Stimulated activated CD8-positive, alpha-beta memory T cell treated with anti-CD3 and anti-CD28 coated beads, Interleukin-2, amount 100 ng/mL, for 1 hour (primary cell): Measurements from ENCODE around the gene TP53I13.
A peak's percentile ranks its signal among the peaks of the same experiment; 100 is the strongest.

Source experiments
- DNase-seq, 2 donors: peaks; one replicate each; pipeline ENCODE4 v3.0.0-alpha.2; 2020; ENCODE audit warnings: low read depth in 2 of 2

Gene TP53I13

DNA sequence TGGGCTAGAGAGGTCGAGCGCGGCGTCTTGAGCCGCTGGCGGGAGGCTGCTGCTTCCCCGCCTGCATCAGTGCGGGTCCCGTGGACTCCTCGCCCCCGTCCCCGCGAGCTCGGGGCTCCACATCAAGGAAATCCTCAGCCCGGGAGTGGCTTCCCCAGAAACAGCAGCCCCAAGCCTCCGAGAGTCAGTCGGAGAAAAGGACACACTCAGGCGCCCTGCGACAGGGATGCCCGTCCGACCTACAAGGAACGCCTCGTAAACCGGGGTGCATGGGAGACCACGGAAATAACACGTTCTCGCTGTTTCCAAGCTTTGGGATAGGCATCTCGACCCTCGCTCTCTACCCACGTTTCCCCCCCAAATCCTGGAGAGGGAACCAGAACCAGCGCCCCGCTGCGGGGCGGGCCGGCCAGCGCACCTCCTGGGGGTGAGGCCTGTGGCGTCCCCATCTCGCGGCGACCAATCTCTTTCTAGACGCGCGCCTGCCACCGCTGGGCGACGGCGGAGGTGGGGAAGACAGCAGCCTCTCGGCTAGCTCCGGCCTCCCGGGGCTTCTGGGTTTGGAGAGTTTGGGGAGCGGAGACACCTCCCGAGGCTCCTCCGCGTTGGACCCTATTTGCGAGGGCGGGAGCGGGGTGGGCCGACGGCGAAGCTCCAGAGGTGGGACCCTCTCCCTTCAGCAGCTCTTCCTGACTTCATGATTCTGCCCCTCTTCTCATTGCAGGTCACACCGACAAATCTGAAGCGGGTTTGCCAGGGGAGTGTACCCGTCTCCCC is 759 bp upstream of the TP53I13 start:
- peak in 1 of 2 donors; percentile 56 for DNase-seq

DNA sequence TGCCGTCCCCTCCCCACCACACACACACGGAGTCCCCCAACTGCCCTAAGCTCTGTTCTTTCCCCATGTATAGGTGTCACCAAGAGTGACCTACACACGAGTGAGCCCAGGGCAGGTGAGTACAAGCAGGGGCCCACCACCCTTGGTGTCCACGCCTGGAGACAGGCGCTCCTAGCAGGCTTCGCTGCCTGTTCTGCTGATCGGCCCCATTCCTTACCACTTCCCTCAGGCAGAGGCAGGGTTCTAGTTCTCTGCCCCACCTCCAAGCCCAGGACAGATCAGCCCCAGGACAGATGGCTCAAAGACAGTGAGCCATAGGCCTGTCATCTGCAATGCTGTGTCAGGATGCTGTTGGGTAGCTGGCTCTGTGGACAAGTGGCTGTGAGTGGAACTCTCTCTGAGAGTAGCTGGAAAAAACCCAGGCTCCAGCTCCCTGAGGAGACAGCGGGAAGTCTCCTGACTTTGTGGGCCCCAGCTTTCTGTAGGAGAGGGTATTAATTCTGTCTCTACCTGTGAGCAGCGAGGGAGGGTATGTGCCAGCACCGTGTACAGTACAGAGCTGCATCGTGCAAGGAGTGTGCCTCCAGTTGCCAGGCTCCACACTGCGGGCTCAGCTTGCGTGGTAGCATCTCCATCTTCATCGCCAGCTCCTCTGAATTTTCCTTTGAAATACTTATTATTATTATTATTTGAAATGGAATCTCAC is 897 bp downstream of the TP53I13 start:
- no peak for DNase-seq

DNA sequence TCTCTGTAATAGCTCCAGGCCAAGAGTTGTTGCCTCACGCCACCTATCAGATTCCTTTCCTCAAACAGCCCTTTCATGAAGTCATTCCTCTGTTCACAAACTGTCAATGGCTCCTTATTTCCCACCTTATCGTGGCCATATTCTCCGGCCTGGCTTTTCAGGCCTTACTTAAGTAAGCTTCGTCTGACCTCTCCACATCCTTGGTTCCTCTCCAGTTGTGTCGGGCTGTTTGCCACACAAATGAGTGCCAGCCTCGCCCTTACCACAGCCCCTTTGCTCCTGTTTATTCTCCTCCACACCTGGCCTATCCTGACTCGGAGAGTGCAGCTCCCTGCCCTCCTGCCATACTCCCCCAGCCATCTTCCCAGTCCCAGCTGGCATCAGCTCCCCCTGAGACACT is 2.0 kb downstream of the TP53I13 start:
- no peak for DNase-seq

GRCh38 chr17:29571486-29571882 is 3.0 kb downstream of the TP53I13 start:
- DNase-seq, result no peak

GRCh38 chr17:29571883-29572681 is 3.6 kb downstream of the TP53I13 start:
- DNase-seq, result no peak

GRCh38 chr17:29572691-29573557 is 4.4 kb downstream of the TP53I13 start:
- DNase-seq, result no peak

DNA sequence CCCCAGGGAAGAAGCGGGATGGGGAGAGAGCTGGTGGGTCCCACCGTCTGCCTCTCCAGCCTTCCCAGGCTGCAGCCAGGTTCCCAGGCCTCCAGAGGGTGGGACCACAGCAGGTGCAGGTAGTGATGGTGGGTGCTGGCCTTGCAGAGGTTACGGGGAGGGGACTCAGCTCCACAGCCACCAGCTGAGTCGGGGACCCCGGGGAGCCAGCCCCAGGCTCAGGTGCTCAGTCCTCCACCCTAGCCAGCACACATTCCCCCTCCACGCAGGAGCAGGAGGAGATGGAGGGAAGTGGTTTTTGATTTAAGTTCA is 5.0 kb downstream of the TP53I13 start:
- no peak for DNase-seq

DNA sequence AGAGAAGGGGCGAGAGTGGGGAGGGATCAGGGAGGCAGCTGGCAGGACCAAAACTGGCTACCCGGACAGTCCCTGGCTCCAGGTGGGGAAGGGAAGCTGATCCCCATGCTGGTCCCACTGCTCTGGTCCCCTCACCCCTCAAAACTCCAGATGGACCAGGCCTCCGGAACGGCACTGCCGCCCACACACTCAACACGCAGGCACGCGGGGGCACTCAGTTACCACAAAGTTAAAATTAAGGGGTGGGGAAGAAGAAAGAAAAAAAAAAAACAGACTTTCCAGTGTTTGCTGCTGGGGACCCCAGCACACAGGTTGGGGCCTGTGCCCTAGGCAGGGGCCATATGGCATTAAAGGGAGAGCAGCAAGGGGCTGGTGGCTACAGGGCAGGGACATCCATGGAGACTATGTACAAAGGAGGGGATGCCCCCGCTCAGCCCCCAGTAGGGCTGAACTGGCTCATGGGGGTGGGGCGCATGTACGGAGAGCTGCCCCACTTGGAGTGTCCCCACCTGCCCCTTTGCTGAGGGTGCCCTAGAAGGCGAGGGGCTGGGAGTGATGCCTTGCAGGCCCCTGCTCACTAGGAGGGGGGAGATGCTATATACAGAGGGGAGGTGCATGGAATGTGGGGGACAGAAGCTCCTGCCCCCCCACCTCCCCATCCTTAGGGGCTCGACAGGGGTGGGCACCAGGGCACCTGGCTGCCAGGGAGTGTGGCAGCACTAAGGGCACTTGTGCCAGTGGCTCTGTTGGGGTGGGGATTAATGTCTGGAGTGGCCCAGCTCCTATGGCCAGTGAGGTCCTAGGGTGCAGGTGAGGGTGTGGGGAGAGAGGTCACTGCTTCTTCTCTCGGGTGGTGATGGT is 5.6 kb downstream of the TP53I13 start:
- no peak for DNase-seq

DNA sequence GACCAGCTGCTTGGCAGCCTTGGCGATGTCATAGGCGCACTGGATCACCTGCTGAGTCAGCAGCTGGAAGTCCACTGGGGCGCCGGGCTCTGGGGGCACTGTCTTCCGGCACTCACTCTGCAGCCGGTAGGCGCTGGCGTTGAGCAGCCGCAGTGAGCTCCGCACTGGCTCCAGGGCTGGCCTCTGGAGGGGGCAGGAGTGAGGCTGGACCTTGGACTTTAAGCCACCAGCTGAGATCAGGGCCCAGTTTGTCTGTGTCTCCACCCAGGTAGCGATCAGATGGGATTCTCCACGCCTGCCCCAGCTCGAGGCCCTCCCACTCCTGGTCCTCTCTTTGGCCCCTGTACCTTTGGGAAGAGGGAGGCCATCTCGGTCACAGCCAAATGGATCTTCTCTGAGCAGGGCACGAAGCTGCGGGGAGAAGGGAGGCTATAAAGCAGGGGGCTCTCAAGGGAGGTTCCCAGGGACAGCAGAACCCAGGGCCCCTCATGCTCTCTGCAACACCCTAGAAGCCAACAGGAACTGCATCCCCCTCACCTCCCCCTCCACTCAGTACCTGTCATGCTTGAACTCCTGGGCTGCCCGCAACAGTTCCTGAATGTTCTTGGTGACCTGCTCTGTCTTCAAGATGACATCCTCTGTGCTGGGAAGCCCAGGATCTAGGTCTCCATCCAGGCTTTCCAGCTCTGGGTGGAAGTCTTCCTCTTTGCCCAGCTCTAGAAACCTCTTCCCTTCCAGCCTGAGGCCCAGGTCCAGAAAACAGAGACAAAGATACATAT is 6.4 kb downstream of the TP53I13 start:
- DNase-seq, result no peak

GRCh38 chr17:29575511-29576213 is 7.2 kb downstream of the TP53I13 start:
- DNase-seq, result no peak

GRCh38 chr17:29576214-29577000 is 7.9 kb downstream of the TP53I13 start:
- no peak for DNase-seq

- DNase-seq, result no peak
Measured at GRCh38 chr17:29577001-29577370, 8.5 kb downstream of the TP53I13 start.

DNA sequence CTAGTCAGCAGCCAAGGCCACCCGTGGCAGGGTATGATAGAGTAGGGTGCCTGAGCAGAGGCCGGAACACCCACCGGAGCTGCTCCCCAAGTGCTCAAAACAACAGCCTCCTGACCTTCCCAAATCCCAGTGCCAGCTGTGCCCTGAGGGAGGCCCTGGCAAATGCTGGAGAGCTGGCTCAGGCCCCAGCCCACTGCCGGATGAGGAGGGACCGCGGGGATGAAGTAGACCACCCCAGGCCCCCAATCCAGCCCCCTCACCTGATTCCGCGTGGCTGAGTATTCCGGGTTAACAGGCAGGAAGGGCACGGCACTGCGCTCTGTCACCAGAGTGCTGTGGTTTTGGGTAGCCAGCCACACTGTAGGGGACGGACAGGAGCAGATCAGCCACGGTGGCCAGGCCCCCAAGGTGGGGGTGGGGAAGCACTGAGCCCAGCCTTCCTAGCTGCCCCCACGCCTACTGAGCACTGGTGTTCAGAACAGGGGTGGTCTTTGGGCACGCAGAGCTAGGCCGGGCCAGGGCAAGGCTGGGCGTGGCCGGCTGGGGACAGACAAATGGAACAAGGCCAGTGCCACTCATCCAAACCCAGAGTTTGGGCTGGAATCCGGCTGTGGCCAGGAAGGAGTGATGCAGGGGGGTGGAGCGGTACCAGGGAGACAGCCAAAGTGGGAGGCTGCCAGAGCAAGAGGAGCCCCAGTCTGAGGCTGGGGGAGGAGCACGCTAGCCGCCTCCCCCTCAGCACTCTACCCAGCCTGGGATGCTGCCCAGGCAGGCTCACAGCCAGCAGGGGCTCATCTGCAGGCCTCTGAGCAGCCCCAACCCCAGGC is 9.1 kb downstream of the TP53I13 start:
- DNase-seq, result no peak

DNA sequence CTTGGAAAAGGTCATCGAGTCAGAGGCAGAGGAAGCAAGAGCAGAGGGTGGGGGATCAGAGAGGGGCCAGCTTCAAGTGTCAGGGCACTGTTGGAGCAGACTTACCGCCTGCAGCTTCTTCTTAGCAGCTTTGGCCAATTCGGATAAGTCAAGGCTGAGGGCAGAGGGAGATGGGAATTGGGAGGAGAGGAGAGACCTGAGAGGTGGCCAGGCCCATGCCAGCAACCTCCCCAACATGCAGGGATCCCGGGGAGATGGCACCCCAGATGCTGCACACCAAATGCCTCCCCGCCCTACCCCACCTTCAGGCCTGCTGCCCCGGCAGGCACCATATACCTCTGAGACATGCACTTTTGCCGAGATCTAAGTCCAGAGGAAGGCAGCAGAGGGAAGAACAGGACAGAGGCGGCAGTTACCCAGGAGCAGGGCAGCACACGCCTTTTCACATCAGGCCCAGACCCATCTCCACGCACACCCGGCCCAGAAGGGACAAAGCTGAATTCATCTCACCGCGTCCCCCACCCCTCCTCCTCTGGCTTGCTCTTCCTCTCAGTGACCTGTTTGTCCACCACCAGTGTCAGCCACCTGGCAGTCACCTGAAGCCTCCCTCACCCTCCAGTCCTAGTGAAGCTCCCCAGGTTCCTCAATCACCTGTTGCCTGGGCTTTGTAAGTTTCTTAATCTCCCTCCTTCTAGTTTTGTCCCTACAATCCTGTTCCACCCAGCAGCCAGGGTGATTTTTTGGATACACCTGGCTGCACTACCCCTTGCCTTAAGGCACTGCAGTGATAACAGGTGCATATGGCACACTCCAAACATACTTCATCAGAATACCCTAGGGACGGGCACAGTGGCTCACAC is 10.4 kb downstream of the TP53I13 start:
- DNase-seq, result no peak

- peak; percentile 75 to 79 for DNase-seq
Measured at GRCh38 chr17:29579866-29580771, 11.6 kb downstream of the TP53I13 start.
